Endothelial cell of umbilical vein (primary cell): ENCODE results near the gene DLEC1. TPM values are rescaled to one million over a fixed set of nuclear protein-coding genes. Genes with fewer than 3 reads are reported as not detected.

ENCODE experiments used
- BruUV-seq: library from RNA; stranded (reverse); fragments of 400-500 nt; replicated peaks from 2 replicates; lab custom pipeline; 2021; lab: Mats Ljungman, UMichigan
- CTCF ChIA-PET: fragments of 300-600, 350-600 bp; sonication (Branson Sonifier 250); formaldehyde crosslinking; loops from one replicate; lab custom pipeline; 2021; ENCODE audit warnings: antibody characterized with exemption, inconsistent platforms; lab: Charles Lee
- POLR2A ChIA-PET: fragments of 300-600, 350-600 bp; sonication (Branson Sonifier 250); formaldehyde crosslinking; loops from one replicate; lab custom pipeline; 2021; ENCODE audit warnings: antibody characterized with exemption, inconsistent platforms; lab: Charles Lee
- DNase-seq: peaks from one replicate; pipeline ENCODE4 v3.0.0-alpha.2; 2011; ENCODE audit warnings: low read depth, low spot score
- FAIRE-seq: peaks from 2 replicates; lab custom pipeline; 2011; peaks lifted over from hg19 to GRCh38; lab: Jason Lieb, UNC
- H2AFZ ChIP-seq: 2 replicates; pipeline ENCODE4 v1.6.0; 2012; ENCODE audit warnings: low read depth, low read length, control low read depth, inconsistent platforms
- H3K27ac ChIP-seq: 2 replicates; pipeline ENCODE4 v1.5.1; 2011; ENCODE audit warnings: low read depth, mild to moderate bottlenecking, control low read depth, low read length, moderate library complexity; ENCODE audit not compliant: insufficient read depth
- H3K27me3 ChIP-seq, 2 experiments: 2 replicates each; pipeline versions ENCODE4 v1.6.0 to v1.6.1; 2011; ENCODE audit warnings: low read length in 2 of 2, mixed read lengths in 1 of 2; ENCODE audit not compliant: control insufficient read depth in 2 of 2, insufficient read depth in 2 of 2
- H3K36me3 ChIP-seq, 2 experiments: 2 replicates in 1 of 2; 3 replicates in 1 of 2; pipeline ENCODE4 v1.5.1; 2011; ENCODE audit warnings: low read length in 2 of 2, mild to moderate bottlenecking in 1 of 2, moderate library complexity in 1 of 2; ENCODE audit not compliant: control insufficient read depth in 2 of 2, insufficient read depth in 2 of 2; ENCODE audit errors: extremely low read depth in 1 of 2
- H3K4me1 ChIP-seq: 3 replicates; pipeline ENCODE4 v1.5.1; 2011; ENCODE audit warnings: mild to moderate bottlenecking, low read length; ENCODE audit not compliant: control insufficient read depth, insufficient read depth; ENCODE audit errors: extremely low read depth
- H3K4me2 ChIP-seq: 2 replicates; pipeline ENCODE4 v1.6.1; 2011; ENCODE audit warnings: low read length, control low read depth, mixed read lengths; ENCODE audit not compliant: insufficient read depth
- H3K4me3 ChIP-seq, 3 experiments: fragments of 200-600 bp in 1 of 3; sonication (generic), shearing (Covaris generic) in 1 of 3; replicated peaks in 1 of 3; 2 replicates each; pipeline ENCODE4 v1.5.1; 2011 to 2016; ENCODE audit warnings: control low read depth in 3 of 3, low read length in 3 of 3, mild to moderate bottlenecking in 2 of 3, inconsistent platforms in 1 of 3, low read depth in 1 of 3, moderate library complexity in 1 of 3; ENCODE audit not compliant: insufficient read depth in 1 of 3
- H3K79me2 ChIP-seq: 2 replicates; pipeline ENCODE4 v1.6.0; 2012; ENCODE audit warnings: low read length, inconsistent platforms; ENCODE audit not compliant: control insufficient read depth, insufficient read depth
- H3K9ac ChIP-seq: replicated peaks from 2 replicates; pipeline ENCODE3; 2011; ENCODE audit warnings: low read length, control low read depth; ENCODE audit not compliant: insufficient read depth; ENCODE audit errors: extremely low read depth
- H3K9me1 ChIP-seq: replicated peaks from 3 replicates; pipeline ENCODE4 v1.6.0; 2011; ENCODE audit warnings: mild to moderate bottlenecking, low read length; ENCODE audit not compliant: control insufficient read depth, insufficient read depth; ENCODE audit errors: extremely low read depth
- H3K9me3 ChIP-seq: replicated peaks from 2 replicates; pipeline ENCODE4 v1.5.1; 2012; ENCODE audit warnings: low read length, inconsistent platforms; ENCODE audit not compliant: control insufficient read depth, insufficient read depth
- H4K20me1 ChIP-seq: replicated peaks from 2 replicates; pipeline ENCODE3; 2011; ENCODE audit warnings: mild to moderate bottlenecking, low read length; ENCODE audit not compliant: control insufficient read depth, insufficient read depth; ENCODE audit errors: extremely low read depth
- EZH2 ChIP-seq: IDR thresholded peaks from 2 replicates; pipeline ENCODE4 v1.6.1; 2012; ENCODE audit warnings: borderline replicate concordance, low read depth, mild to moderate bottlenecking, moderate library complexity, low read length, inconsistent platforms; ENCODE audit not compliant: severe bottlenecking
- FOS ChIP-seq: IDR thresholded peaks from 2 replicates; pipeline ENCODE4 v1.6.1; 2011; ENCODE audit warnings: mild to moderate bottlenecking, low read length, moderate library complexity, borderline replicate concordance; ENCODE audit not compliant: insufficient read depth
- GATA2 ChIP-seq: IDR thresholded peaks from 2 replicates; pipeline ENCODE4 v1.7.0; 2011; ENCODE audit warnings: low read depth, mild to moderate bottlenecking, moderate library complexity, mixed read lengths, low read length; ENCODE audit not compliant: insufficient read length, insufficient read depth
- JUN ChIP-seq: IDR thresholded peaks from 2 replicates; pipeline ENCODE4 v1.6.1; 2011; ENCODE audit warnings: borderline replicate concordance, low read depth; ENCODE audit not compliant: insufficient read length, insufficient read depth
- MYC ChIP-seq: IDR thresholded peaks from one replicate; pipeline ENCODE4 v1.6.1; 2011; ENCODE audit warnings: mild to moderate bottlenecking, low read depth, low read length
- POLR2A ChIP-seq: IDR thresholded peaks from 2 replicates; pipeline ENCODE4 v1.6.1; 2012; ENCODE audit warnings: low read depth, mild to moderate bottlenecking, control low read depth, low read length
- POLR2AphosphoS5 ChIP-seq: IDR thresholded peaks from 2 replicates; pipeline ENCODE4 v1.6.1; 2012; ENCODE audit warnings: low read depth, mild to moderate bottlenecking, control low read depth, low read length, moderate library complexity; ENCODE audit not compliant: insufficient read depth
- dilution Hi-C: fragments of 300-500 bp; cut with MboI; formaldehyde crosslinking; loops from one replicate; pipeline ENCODE4 v1.15.0; 2019; ENCODE audit warnings: low sequenced_read_pairs; ENCODE audit not compliant: extremely low pct_ligation_motif_present
- intact Hi-C: fragments of 100-400 bp; cut with micrococcal nuclease; formaldehyde crosslinking; loops from one replicate; pipeline ENCODE4 v1.10.0; 2022
- polyA plus RNA-seq, 4 experiments: library from polyadenylated mRNA; depleted of rRNA in 3 of 4; stranded (reverse) in 3 of 4; unstranded in 1 of 4; fragments of >200 nt; gene quantifications; 2 replicates each; pipeline versions ENCODE4 v1.2.1 to v1.2.3, GENCODE V29; 2011 to 2012; ENCODE audit warnings: missing spikeins in 1 of 4
- total RNA-seq: library from RNA; stranded (reverse); gene quantifications from 2 replicates; pipeline ENCODE4 v1.2.3, GENCODE V29; 2021
- TF ChIP-seq, protein P1 (sequence below): IDR thresholded peaks from 2 replicates; pipeline ENCODE4 v1.6.1; 2011; ENCODE audit not compliant: insufficient read depth, insufficient read length
- TF ChIP-seq, protein P2 (sequence below), 2 donors: IDR thresholded peaks; 1 replicate in 1 of 2; 2 replicates in 1 of 2; pipeline ENCODE4 v1.5.1; 2011; ENCODE audit warnings: low read length in 2 of 2, mild to moderate bottlenecking in 2 of 2, moderate library complexity in 2 of 2, control low read depth in 1 of 2, inconsistent platforms in 1 of 2, low read depth in 1 of 2; ENCODE audit not compliant: insufficient read depth in 1 of 2; ENCODE audit errors: extremely low read depth in 1 of 2

The DLEC1 gene
- total and polyA plus RNA-seq, 2 donors (not counting 3 experiments of a cell fraction or from before 2014, with no cell fraction given): not detected

- Histone ChIP-seq H3K4me2 (no peak overlapping the region), H2AFZ (no peak overlapping the region), H3K9me1 (no peaks in the 10 kb centered on the region), H3K9ac (no peak overlapping the region), H3K27me3 (no peaks in the 10 kb centered on the region), H3K27ac (no peak overlapping the region), H4K20me1 (no peaks in the 10 kb centered on the region), H3K36me3 (peaks cover 5 to 12% of the 10 kb centered on the region in 2 experiments), H3K9me3 (no peaks in the 10 kb centered on the region), H3K4me3 (no peak overlapping the region), H3K79me2 (no peaks in the 10 kb centered on the region), H3K4me1 (no peaks in the 10 kb centered on the region)
- ChIA-PET CTCF (interaction anchor here (0.7 to 4.8 kb wide), 13 partner anchors 9 to 402 kb away, joined by 3 to 52 read pairs (median 4); partner anchors contain the start of genes ACAA1 and XYLB), POLR2A (no interaction called here)
- dilution Hi-C loops (no loop called here), intact Hi-C loops (loop anchor here (5.0 kb wide), 1 partner anchor 178 kb away; no protein-coding TSS in a partner anchor)
- BruUV-seq: no TSS peak
- TF ChIP-seq, protein P1, sequence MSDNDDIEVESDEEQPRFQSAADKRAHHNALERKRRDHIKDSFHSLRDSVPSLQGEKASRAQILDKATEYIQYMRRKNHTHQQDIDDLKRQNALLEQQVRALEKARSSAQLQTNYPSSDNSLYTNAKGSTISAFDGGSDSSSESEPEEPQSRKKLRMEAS: no peak
- TF ChIP-seq POLR2A (no peak), EZH2 (no peak), JUN (no peak), GATA2 (no peak), FOS (no peak), POLR2AphosphoS5 (no peak), MYC (no peak)
- TF ChIP-seq, protein P2, sequence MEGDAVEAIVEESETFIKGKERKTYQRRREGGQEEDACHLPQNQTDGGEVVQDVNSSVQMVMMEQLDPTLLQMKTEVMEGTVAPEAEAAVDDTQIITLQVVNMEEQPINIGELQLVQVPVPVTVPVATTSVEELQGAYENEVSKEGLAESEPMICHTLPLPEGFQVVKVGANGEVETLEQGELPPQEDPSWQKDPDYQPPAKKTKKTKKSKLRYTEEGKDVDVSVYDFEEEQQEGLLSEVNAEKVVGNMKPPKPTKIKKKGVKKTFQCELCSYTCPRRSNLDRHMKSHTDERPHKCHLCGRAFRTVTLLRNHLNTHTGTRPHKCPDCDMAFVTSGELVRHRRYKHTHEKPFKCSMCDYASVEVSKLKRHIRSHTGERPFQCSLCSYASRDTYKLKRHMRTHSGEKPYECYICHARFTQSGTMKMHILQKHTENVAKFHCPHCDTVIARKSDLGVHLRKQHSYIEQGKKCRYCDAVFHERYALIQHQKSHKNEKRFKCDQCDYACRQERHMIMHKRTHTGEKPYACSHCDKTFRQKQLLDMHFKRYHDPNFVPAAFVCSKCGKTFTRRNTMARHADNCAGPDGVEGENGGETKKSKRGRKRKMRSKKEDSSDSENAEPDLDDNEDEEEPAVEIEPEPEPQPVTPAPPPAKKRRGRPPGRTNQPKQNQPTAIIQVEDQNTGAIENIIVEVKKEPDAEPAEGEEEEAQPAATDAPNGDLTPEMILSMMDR (IDR thresholded peaks at IDR 0.05; ENCODE audit: extremely low read depth in 1 of 2, insufficient read depth in 1 of 2, low read depth in 1 of 2, low read length in 2 of 2): no peak
- DNase-seq: no peak
- no peak for FAIRE-seq
These were observed 80.2 kb downstream of the DLEC1 start for GRCh38 chr3:38119248-38119544.
